GM13977 (cell line): ENCODE results near the gene MED8.

Experiments
- DNase-seq: peaks from one replicate; pipeline ENCODE4 v3.0.0; 2012; ENCODE audit warnings: low spot score
- in situ Hi-C: fragments of 300-500 bp; cut with MboI; formaldehyde crosslinking; loops from one replicate; pipeline ENCODE4 v1.12.0; 2022; ENCODE audit warnings: low sequenced_read_pairs, low pct_unique_long_range_greater_than_20kb, mixed read lengths, inconsistent platforms; ENCODE audit not compliant: unreplicated experiment
- TF ChIP-seq, protein P1 (sequence below): IDR thresholded peaks from 2 replicates; pipeline ENCODE4 v1.5.1; 2012; ENCODE audit warnings: mild to moderate bottlenecking, control low read depth; ENCODE audit not compliant: insufficient read depth; ENCODE audit errors: extremely low read depth, missing control alignments

The MED8 gene

DNA sequence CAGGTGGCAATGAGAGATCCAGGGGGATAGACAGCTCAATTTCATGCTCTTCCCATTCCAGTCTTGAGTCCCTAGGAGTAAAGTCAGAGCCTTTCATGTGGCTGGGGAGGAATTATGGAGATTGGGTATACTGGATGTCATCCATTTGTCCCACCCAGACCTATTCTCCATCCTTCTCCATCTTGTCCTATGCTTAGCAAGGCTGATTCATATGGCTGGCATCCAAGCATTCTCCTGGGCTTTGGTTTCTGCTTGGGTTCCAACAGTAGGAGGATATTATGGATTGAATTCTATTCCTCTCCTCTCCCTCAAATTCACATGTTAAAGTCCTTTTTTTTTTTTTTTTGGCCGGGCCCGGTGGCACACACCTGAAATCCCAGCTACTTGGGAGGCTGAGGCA is 34.7 kb downstream of the MED8 start:
- in situ Hi-C loops = loop anchor here (25.0 kb wide), 1 partner anchor 118 kb away; no protein-coding TSS in a partner anchor
- TF ChIP-seq, protein P1, sequence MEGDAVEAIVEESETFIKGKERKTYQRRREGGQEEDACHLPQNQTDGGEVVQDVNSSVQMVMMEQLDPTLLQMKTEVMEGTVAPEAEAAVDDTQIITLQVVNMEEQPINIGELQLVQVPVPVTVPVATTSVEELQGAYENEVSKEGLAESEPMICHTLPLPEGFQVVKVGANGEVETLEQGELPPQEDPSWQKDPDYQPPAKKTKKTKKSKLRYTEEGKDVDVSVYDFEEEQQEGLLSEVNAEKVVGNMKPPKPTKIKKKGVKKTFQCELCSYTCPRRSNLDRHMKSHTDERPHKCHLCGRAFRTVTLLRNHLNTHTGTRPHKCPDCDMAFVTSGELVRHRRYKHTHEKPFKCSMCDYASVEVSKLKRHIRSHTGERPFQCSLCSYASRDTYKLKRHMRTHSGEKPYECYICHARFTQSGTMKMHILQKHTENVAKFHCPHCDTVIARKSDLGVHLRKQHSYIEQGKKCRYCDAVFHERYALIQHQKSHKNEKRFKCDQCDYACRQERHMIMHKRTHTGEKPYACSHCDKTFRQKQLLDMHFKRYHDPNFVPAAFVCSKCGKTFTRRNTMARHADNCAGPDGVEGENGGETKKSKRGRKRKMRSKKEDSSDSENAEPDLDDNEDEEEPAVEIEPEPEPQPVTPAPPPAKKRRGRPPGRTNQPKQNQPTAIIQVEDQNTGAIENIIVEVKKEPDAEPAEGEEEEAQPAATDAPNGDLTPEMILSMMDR = no peak
- no peak for DNase-seq

DNA sequence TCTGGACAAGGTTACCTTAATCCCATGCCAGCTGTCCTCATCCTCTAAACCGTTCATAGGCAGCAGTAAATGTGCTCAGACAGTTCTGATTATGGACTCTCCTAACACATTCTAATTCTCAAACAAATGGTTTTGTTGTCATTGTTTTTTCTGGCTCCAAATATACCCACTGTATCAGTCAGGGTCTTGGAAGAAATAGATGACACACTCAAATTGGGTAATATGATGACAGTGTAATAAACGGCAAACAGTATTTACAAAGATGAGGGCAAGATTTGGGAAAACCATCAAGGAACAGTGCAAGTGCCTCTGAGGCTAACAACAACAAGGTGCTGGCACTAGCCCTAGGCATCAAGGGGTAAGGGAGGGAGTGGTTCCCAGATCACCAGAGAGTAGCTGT is 35.1 kb downstream of the MED8 start:
- DNase-seq = no peak
- TF ChIP-seq, protein P1 = no peak
- in situ Hi-C loops = loop anchor here (25.0 kb wide), 1 partner anchor 117 kb away; no protein-coding TSS in a partner anchor

DNA sequence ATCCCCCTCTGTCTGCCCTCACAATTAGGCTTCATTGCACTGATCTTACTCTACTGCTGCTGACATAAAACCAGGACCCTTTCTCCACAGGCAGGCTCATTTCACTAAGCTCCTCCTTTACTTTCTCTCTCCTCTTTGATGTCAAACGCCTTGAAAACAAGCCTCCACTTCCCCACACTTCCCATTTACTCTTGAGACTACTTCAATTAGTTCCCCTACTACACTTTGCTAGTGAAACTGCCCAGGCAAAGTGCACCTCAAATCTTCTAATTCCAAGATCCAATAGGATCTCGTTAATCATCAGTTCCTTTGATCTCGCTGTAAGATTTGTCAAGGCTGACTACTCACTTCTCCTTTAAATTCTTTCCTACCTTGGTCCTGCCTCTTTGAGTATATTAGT is 36.7 kb downstream of the MED8 start:
- in situ Hi-C loops = loop anchor here (25.0 kb wide), 1 partner anchor 116 kb away; no protein-coding TSS in a partner anchor
- no peak for DNase-seq
- TF ChIP-seq, protein P1 = no peak

DNA sequence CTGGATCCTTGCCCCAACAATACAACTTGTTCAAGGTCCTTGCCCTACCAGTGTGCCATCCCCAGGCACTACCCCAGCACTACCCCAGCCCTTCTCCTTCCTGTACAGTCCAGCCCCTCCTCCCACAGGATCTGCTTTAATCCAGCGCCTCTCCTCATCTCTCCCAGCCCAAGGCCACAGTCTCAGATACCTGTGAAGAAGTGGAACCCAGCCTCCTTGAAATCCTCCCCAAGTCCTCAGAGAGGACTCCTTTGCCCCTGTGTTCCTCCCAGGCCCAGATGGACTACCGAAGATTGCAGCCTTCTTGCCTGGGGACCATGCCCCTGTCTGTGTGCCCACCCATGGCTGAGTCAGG is 37.3 kb downstream of the MED8 start:
- TF ChIP-seq, protein P1 = no peak
- DNase-seq = no peak
- in situ Hi-C loops = loop anchor here (25.0 kb wide), 1 partner anchor 115 kb away; no protein-coding TSS in a partner anchor

DNA sequence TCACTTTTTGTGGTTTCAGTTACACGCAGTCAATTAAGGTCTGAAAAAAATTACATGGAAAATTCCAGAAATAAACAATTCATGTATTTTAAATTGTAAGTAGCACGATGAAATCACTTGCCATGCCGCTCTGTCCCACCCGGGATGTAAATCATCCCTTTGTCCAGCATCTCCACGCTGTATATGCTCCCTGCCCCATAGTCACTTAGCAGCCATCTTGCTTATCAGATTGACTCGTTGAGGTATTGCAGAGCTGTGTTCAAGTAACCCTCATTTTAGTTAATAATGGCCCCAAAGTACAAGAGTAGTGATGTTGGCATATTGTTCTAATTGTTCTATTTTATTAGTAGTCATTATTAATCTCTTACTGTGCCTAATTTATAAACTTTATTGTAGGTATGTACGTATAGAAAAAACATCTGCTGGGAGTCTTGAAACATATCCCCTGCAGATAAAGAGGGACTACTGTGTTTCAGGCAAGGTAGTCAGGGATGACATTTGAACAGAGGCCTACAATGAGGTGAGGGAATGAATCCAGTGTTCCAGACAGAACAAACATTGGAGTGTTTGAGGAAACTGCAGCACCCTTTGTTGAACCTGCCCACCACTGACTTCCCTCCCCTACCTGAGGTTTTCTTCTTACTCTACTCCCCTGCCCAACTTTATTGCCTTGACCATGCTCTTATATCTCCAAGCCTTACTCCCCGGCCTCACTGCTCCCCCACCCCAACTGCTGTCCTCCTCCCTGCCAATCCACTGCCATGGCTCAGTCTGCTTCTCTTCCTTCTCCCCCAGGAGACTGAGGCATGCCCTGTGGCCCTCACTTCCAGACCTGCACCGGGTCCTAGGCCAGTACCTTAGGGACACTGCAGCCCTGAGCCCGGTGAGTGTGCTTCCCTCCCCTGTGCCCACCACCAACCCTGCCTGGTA is 37.9 kb downstream of the MED8 start:
- DNase-seq = no peak
- in situ Hi-C loops = loop anchor here (25.0 kb wide), 1 partner anchor 114 kb away; no protein-coding TSS in a partner anchor
- TF ChIP-seq, protein P1 = no peak

DNA sequence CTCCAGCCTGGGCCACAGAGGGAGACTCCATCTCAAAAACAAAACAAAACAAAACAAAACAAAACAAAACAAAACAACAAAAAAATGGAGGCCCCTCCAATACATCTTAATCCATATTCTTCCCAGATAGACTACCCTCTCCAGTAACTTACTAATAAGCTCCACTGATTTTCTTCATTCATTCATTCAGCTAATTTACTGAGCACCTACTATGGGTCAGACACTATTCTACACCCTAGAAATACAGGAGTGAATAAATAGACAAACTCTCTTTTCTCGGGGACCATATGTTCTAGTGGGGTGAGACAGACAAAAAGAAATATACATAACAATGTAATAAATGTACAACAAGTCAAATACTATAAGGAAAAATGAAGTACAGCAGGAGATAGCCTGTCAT is 38.6 kb downstream of the MED8 start:
- DNase-seq = no peak
- in situ Hi-C loops = loop anchor here (25.0 kb wide), 1 partner anchor 114 kb away; no protein-coding TSS in a partner anchor
- TF ChIP-seq, protein P1 = no peak
